Measurements from ENCODE around the gene ARL14.

The ARL14 gene

GRCh38 chr3:160665231-160665630 is 11.7 kb upstream of the ARL14 start:
- TF ChIP-seq FOXP2 (optimal IDR thresholded peaks at IDR 0.05; ENCODE audit: borderline replicate concordance, extremely low read depth, extremely low read length, insufficient read depth) (no peak), TAF1 (IDR thresholded peaks at IDR 0.05; ENCODE audit: borderline replicate concordance, insufficient read depth, low read length) (no peak), SIN3A (IDR thresholded peaks at IDR 0.05; ENCODE audit: borderline replicate concordance, insufficient read depth, low read length) (no peak), POLR2AphosphoS5 (IDR thresholded peaks at IDR 0.05; ENCODE audit: low read depth, low read length) (no peak), REST (IDR thresholded peaks at IDR 0.05; ENCODE audit: insufficient read depth in 1 of 2, low read depth in 2 of 2, low read length in 2 of 2) (no peak)

DNA sequence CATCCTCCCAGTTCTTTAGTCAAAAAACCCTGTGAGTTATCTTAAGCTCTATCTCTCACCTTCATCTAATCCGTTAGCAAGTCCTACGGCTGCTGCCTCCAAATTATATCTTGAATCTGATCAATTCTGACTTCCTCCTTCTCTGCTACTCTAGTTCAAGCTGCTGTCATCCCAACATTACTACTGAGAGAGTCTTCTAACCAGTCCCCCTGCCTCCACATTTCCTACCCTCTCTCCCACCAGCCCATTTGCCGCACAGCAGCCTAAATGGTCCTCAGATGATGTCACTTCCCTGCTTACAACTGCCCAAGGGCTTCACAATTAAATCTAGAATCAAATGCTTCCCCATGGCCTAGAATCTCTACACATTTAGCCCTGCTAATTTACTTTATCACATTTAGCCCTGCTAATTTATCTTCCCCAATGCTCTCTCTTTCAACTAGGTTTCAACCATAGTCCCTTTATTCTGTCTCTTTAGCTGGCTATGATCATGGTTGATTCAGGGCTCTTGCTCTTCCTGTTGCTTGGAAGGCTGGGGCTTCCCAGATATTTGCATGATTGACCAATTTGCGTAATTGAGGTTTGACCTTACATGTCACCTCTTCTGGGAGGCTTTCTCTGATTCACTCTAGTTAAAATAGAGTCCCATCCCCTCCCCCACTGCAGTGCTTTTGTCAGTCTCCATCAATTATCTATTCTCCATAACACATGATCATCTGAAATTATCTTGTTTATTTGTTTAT is 11.0 kb upstream of the ARL14 start:
- TF ChIP-seq FOXP2 (optimal IDR thresholded peaks at IDR 0.05; ENCODE audit: borderline replicate concordance, extremely low read depth, extremely low read length, insufficient read depth): no peak
- no peak for TF ChIP-seq TAF1 (IDR thresholded peaks at IDR 0.05; ENCODE audit: borderline replicate concordance, insufficient read depth, low read length)
- no peak for TF ChIP-seq POLR2AphosphoS5 (IDR thresholded peaks at IDR 0.05; ENCODE audit: low read depth, low read length)
- TF ChIP-seq REST (IDR thresholded peaks at IDR 0.05; ENCODE audit: insufficient read depth in 1 of 2, low read depth in 2 of 2, low read length in 2 of 2): no peak
- no peak for TF ChIP-seq SIN3A (IDR thresholded peaks at IDR 0.05; ENCODE audit: borderline replicate concordance, insufficient read depth, low read length)

DNA sequence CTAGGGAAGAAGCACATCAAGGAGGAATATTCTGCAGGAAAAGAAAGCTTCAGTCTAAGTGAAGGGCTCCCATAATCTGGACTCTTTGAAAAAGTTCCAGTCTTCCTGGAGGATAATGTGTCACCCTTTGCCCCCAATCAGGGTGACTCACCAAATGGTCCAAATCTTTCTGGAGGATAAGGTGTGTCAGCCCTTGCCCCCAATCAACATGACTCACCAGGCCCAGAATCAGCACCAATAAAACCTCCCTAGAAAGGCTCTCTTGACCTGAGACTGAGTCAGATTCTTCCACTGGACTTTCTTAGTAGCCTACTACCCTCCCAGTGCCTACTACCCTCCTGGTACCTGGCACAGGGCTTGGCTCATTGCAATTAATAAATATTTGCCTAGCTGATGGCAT is 9.5 kb upstream of the ARL14 start:
- TF ChIP-seq SIN3A (IDR thresholded peaks at IDR 0.05; ENCODE audit: borderline replicate concordance, insufficient read depth, low read length): no peak
- no peak for TF ChIP-seq REST (IDR thresholded peaks at IDR 0.05; ENCODE audit: insufficient read depth in 1 of 2, low read depth in 2 of 2, low read length in 2 of 2)
- no peak for TF ChIP-seq FOXP2 (optimal IDR thresholded peaks at IDR 0.05; ENCODE audit: borderline replicate concordance, extremely low read depth, extremely low read length, insufficient read depth)
- TF ChIP-seq POLR2AphosphoS5 (IDR thresholded peaks at IDR 0.05; ENCODE audit: low read depth, low read length): no peak
- no peak for TF ChIP-seq TAF1 (IDR thresholded peaks at IDR 0.05; ENCODE audit: borderline replicate concordance, insufficient read depth, low read length)

- TF ChIP-seq POLR2AphosphoS5 (IDR thresholded peaks at IDR 0.05; ENCODE audit: low read depth, low read length) (no peak), SIN3A (IDR thresholded peaks at IDR 0.05; ENCODE audit: borderline replicate concordance, insufficient read depth, low read length) (no peak), REST (IDR thresholded peaks at IDR 0.05; ENCODE audit: insufficient read depth in 1 of 2, low read depth in 2 of 2, low read length in 2 of 2) (no peak)
Observed at GRCh38 chr3:160668454-160668853, 8.5 kb upstream of the ARL14 start.

- TF ChIP-seq POLR2AphosphoS5 (IDR thresholded peaks at IDR 0.05; ENCODE audit: low read depth, low read length): no peak
- TF ChIP-seq SIN3A (IDR thresholded peaks at IDR 0.05; ENCODE audit: borderline replicate concordance, insufficient read depth, low read length): no peak
- no peak for TF ChIP-seq TAF1 (IDR thresholded peaks at IDR 0.05; ENCODE audit: borderline replicate concordance, insufficient read depth, low read length)
- no peak for TF ChIP-seq FOXP2 (optimal IDR thresholded peaks at IDR 0.05; ENCODE audit: borderline replicate concordance, extremely low read depth, extremely low read length, insufficient read depth)
- TF ChIP-seq REST (IDR thresholded peaks at IDR 0.05; ENCODE audit: insufficient read depth in 1 of 2, low read depth in 2 of 2, low read length in 2 of 2): no peak
Observed at GRCh38 chr3:160671231-160671630, 5.7 kb upstream of the ARL14 start.
